GM12878 (cell line): ENCODE data around the gene POFUT1. TPM values are rescaled to one million over a fixed set of nuclear protein-coding genes. Genes with fewer than 3 reads are reported as not detected.
A peak's percentile ranks its signal among the peaks of the same experiment; 100 is the strongest.

Source experiments
- ATAC-seq: fragments of 200-7000 bp; cut with Tn5 transposase; 3 replicates; pipeline ENCODE4 v1.9.1; 2020; ENCODE audit warnings: mild to moderate bottlenecking, moderate library complexity
- BruUV-seq: library from RNA; stranded (reverse); fragments of 400-500 nt; replicated peaks from 2 replicates; lab custom pipeline; 2021; lab: Mats Ljungman, UMichigan
- CTCF ChIA-PET: fragments of 300-600 bp; sonication (Branson Sonifier 250); formaldehyde crosslinking; extraction: SDS; loops from one replicate; lab custom pipeline; 2021; ENCODE audit warnings: inconsistent platforms; lab: Yijun Ruan, JAX
- POLR2A ChIA-PET: fragments of 350-600 bp; formaldehyde crosslinking; extraction: SDS; loops from one replicate; lab custom pipeline; 2021; ENCODE audit warnings: inconsistent platforms; lab: Charles Lee
- RAD21 ChIA-PET: fragments of 300-600 bp; sonication (Branson Sonifier 250); formaldehyde crosslinking; loops from one replicate; lab custom pipeline; 2023; ENCODE audit warnings: antibody characterized with exemption; ENCODE audit not compliant: unreplicated experiment; lab: Charles Lee
- SMC1A ChIA-PET: fragments of 300-600 bp; sonication (Branson Sonifier 250); formaldehyde crosslinking; loops from one replicate; lab custom pipeline; 2023; ENCODE audit not compliant: unreplicated experiment, uncharacterized antibody; lab: Charles Lee
- DNase-seq: peaks from one replicate; pipeline ENCODE4 v3.0.0-alpha.2; 2011; ENCODE audit warnings: low read depth, low spot score
- FAIRE-seq: peaks from 3 replicates; lab custom pipeline; 2011; peaks lifted over from hg19 to GRCh38; lab: Jason Lieb, UNC
- H2AFZ ChIP-seq: 2 replicates; pipeline ENCODE4 v1.6.0; 2011; ENCODE audit warnings: low read depth, low read length, control low read depth; ENCODE audit not compliant: control insufficient read depth
- H3K27ac ChIP-seq: 2 replicates; pipeline ENCODE4 v1.5.1; 2011; ENCODE audit warnings: control low read depth; ENCODE audit not compliant: control insufficient read depth, insufficient read depth
- H3K27me3 ChIP-seq, 2 experiments: replicated peaks in 1 of 2; 2 replicates each; pipeline versions ENCODE4 v1.6.0 to v1.6.1; 2011; ENCODE audit warnings: low read length in 1 of 2; ENCODE audit not compliant: control insufficient read depth in 2 of 2, insufficient read depth in 2 of 2
- H3K36me3 ChIP-seq, 2 experiments: 2 replicates each; pipeline ENCODE4 v1.5.1; 2011; ENCODE audit warnings: low read length in 1 of 2; ENCODE audit not compliant: control insufficient read depth in 2 of 2, insufficient read depth in 2 of 2
- H3K4me1 ChIP-seq: 2 replicates; pipeline ENCODE4 v1.6.1; 2011; ENCODE audit warnings: mild to moderate bottlenecking, low read length, moderate library complexity, mixed read lengths; ENCODE audit not compliant: control insufficient read depth, insufficient read depth
- H3K4me2 ChIP-seq: 2 replicates; pipeline ENCODE4 v1.6.0; 2011; ENCODE audit warnings: control low read depth; ENCODE audit not compliant: control insufficient read depth, insufficient read depth
- H3K4me3 ChIP-seq: fragments of 200-600 bp; sonication (generic); 2 replicates; pipeline ENCODE4 v1.5.1; 2016
- H3K79me2 ChIP-seq: 2 replicates; pipeline ENCODE4 v1.6.0; 2011; ENCODE audit warnings: low read length; ENCODE audit not compliant: control insufficient read depth, insufficient read depth
- H3K9ac ChIP-seq: 2 replicates; pipeline ENCODE4 v1.8.0; 2011; ENCODE audit warnings: low read length, control low read depth, mixed read lengths; ENCODE audit not compliant: control insufficient read depth, insufficient read depth
- H3K9me3 ChIP-seq: replicated peaks from 3 replicates; pipeline ENCODE4 v1.5.1; 2011; ENCODE audit warnings: mild to moderate bottlenecking, low read length; ENCODE audit not compliant: control insufficient read depth, insufficient read depth
- H4K20me1 ChIP-seq: 2 replicates; pipeline ENCODE4 v1.6.0; 2011; ENCODE audit not compliant: control insufficient read depth, insufficient read depth
- BACH1 ChIP-seq: fragments of 450-650 bp; IDR thresholded peaks from 2 replicates; pipeline ENCODE4 v1.6.1; 2017; ENCODE audit warnings: mild to moderate bottlenecking, borderline replicate concordance
- GATAD2B ChIP-seq: fragments of 450-650 bp; conservative IDR thresholded peaks from 2 replicates; pipeline ENCODE4 v1.6.1; 2017; ENCODE audit warnings: low read depth, mild to moderate bottlenecking, moderate library complexity
- HCFC1 ChIP-seq: fragments of 150-350 bp; IDR thresholded peaks from 2 replicates; pipeline ENCODE4 v1.6.1; 2014; ENCODE audit warnings: low read length
- HDAC2 ChIP-seq: fragments of 200-600 bp; sonication (generic); IDR thresholded peaks from 2 replicates; pipeline ENCODE4 v1.6.1; 2017
- MEF2A ChIP-seq: IDR thresholded peaks from 2 replicates; pipeline ENCODE4 v1.6.1; 2011; ENCODE audit warnings: low read depth, mild to moderate bottlenecking, low read length, moderate library complexity; ENCODE audit not compliant: insufficient read depth
- MXI1 ChIP-seq: fragments of 150-350 bp; IDR thresholded peaks from 2 replicates; pipeline ENCODE4 v1.6.1; 2011; ENCODE audit warnings: low read depth, mild to moderate bottlenecking, inconsistent platforms, low read length, improper control_type of control experiment
- NFXL1 ChIP-seq: fragments of 450-650 bp; IDR thresholded peaks from 2 replicates; pipeline ENCODE4 v1.6.1; 2017; ENCODE audit warnings: antibody characterized with exemption, mild to moderate bottlenecking, borderline replicate concordance
- POLR2A ChIP-seq: IDR thresholded peaks from 2 replicates; pipeline ENCODE4 v1.6.1; 2011; ENCODE audit warnings: low read depth, mild to moderate bottlenecking, low read length
- POU2F2 ChIP-seq: IDR thresholded peaks from 3 replicates; pipeline ENCODE4 v1.6.1; 2011; ENCODE audit warnings: low read depth, mild to moderate bottlenecking, low read length, borderline replicate concordance
- SMAD1 ChIP-seq: fragments of 450-650 bp; IDR thresholded peaks from 2 replicates; pipeline ENCODE4 v1.6.1; 2018; ENCODE audit warnings: mild to moderate bottlenecking, low read depth; ENCODE audit not compliant: partially characterized antibody
- STAT1 ChIP-seq: fragments of 450-650 bp; conservative IDR thresholded peaks from 2 replicates; pipeline ENCODE4 v1.6.1; 2014; ENCODE audit warnings: antibody characterized with exemption, mild to moderate bottlenecking
- ZBED1 ChIP-seq: IDR thresholded peaks from 2 replicates; pipeline ENCODE4 v1.6.1; 2016; ENCODE audit warnings: borderline replicate concordance
- WGBS: methylation state at CpG from one replicate; pipeline ENCODE4 v1.1.6; 2016; ENCODE audit warnings: low lambda C conversion rate; ENCODE audit not compliant: insufficient replicate concordance, insufficient coverage; ENCODE audit errors: missing lambda C conversion rate; 5-methylcytosine and 5-hydroxymethylcytosine counted together
- in situ Hi-C: fragments of 300-500 bp; cut with MboI; formaldehyde crosslinking; loops from 9 replicates; pipeline ENCODE4 v1.14.3; 2018; ENCODE audit warnings: mixed read lengths
- intact Hi-C: fragments of 100-400 bp; cut with micrococcal nuclease; formaldehyde crosslinking; loops from one replicate; pipeline ENCODE4 v1.14.2; 2022; ENCODE audit not compliant: unreplicated experiment
- polyA plus RNA-seq, 11 experiments: library from polyadenylated mRNA; depleted of rRNA in 4 of 11; unstranded in 6 of 11; stranded (reverse) in 5 of 11; fragments of >200 nt; fragmentation: Nextera tagmentation in 4 of 11; fragmentation: Illumina TruSeq in 1 of 11; extraction: Ambion mirVana in 4 of 11; extraction: Trizol in 1 of 11; gene quantifications; 1 replicate in 1 of 11; 2 replicates in 10 of 11; pipeline versions ENCODE4 v1.2.1 to v1.2.3, GENCODE V29; 2011 to 2016; ENCODE audit warnings: inconsistent platforms in 2 of 11, missing spikeins in 2 of 11, low read depth in 1 of 11
- total RNA-seq, 4 experiments: library from RNA; depleted of rRNA in 3 of 4; stranded (reverse); fragments of >200 nt in 3 of 4; fragmentation: Illumina TruSeq in 1 of 4; extraction: Trizol in 1 of 4; gene quantifications; 2 replicates each; pipeline versions ENCODE4 v1.2.1 to v1.2.3, GENCODE V29; 2013 to 2021

The POFUT1 gene
- total and polyA plus RNA-seq, 10 of the 15 experiments (the other 5 are each of a cell fraction or from before 2014, with no cell fraction given), result 2.6 to 33.4 (median 23.1) TPM

- DNase-seq, result no peak
- ChIA-PET CTCF (no interaction called here), RAD21 (no interaction called here), SMC1A (no interaction called here), POLR2A (no interaction called here)
- Histone ChIP-seq H3K4me3 (no peak overlapping the region), H4K20me1 (no peaks in the 10 kb centered on the region), H3K4me2 (no peak overlapping the region), H2AFZ (no peak overlapping the region), H3K27me3 (no peaks in the 10 kb centered on the region), H3K27ac (no peak overlapping the region), H3K4me1 (no peaks in the 10 kb centered on the region), H3K9ac (no peak overlapping the region), H3K79me2 (no peaks in the 10 kb centered on the region), H3K36me3 (peaks cover 12 to 15% of the 10 kb centered on the region in 2 experiments), H3K9me3 (no peaks in the 10 kb centered on the region)
- TSS peak; percentile 63 for BruUV-seq
- TF ChIP-seq BACH1 (no peak), ZBED1 (no peak), MEF2A (no peak), HDAC2 (no peak), HCFC1 (no peak), SMAD1 (no peak), POLR2A (peak; percentile 21; the same call in 1 of the 2 replicates)
- intact Hi-C loops (no loop called here), in situ Hi-C loops (no loop called here)
- FAIRE-seq, result no peak
- no peak for ATAC-seq
- 90% methylated on average over 8 of the region's 8 CpGs for WGBS
Measured at GRCh38 chr20:32165836-32166545, 41.7 kb upstream of the POFUT1 start.

GRCh38 chr20:32167552-32167951 lies 40.1 kb upstream of the POFUT1 start:
- POLR2A ChIA-PET, result no interaction called here
- FAIRE-seq, result no peak

More at GRCh38 chr20:32167552-32167951, 40.1 kb upstream of the POFUT1 start:
- no peak overlapping the region for H3K4me3 ChIP-seq
- no TSS peak for BruUV-seq
- no peaks in the 10 kb centered on the region for H3K4me1 ChIP-seq
- intact Hi-C loops (no loop called here), in situ Hi-C loops (no loop called here)
- ATAC-seq (no peak), DNase-seq (no peak)
- H3K79me2 ChIP-seq, result no peaks in the 10 kb centered on the region
- H3K27me3 ChIP-seq, result no peaks in the 10 kb centered on the region
- 99% methylated on average over 4 of the region's 4 CpGs for WGBS
- no peak overlapping the region for H3K27ac ChIP-seq
- no peak overlapping the region for H3K9ac ChIP-seq
- ChIA-PET CTCF (interaction anchor here (0.6 kb wide), 1 partner anchor 148 kb away, joined by 3 read pairs; no protein-coding TSS in a partner anchor), SMC1A (interaction anchor here (1.0 kb wide), 1 partner anchor 8 kb away, joined by 3 read pairs; no protein-coding TSS in a partner anchor), RAD21 (no interaction called here)
- H4K20me1 ChIP-seq, result no peaks in the 10 kb centered on the region
- no peak for TF ChIP-seq GATAD2B
- TF ChIP-seq POU2F2, result no peak
- no peak for TF ChIP-seq NFXL1
- no peak for TF ChIP-seq MXI1
- no peak for TF ChIP-seq STAT1
- H3K9me3 ChIP-seq, result no peaks in the 10 kb centered on the region
- peaks cover 6 to 13% of the 10 kb centered on the region in 2 experiments for H3K36me3 ChIP-seq
- no peak overlapping the region for H3K4me2 ChIP-seq
- H2AFZ ChIP-seq, result no peak overlapping the region
